HUES48 (cell line): ENCODE measurements around the gene GPSM1.

Source experiments
- H3K27ac ChIP-seq: one replicate; pipeline ENCODE4 v1.7.0; 2013; ENCODE audit warnings: low read depth, low read length, inconsistent platforms
- H3K27me3 ChIP-seq: 2 replicates; pipeline ENCODE4 v1.6.1; 2013; ENCODE audit warnings: mild to moderate bottlenecking, low read length; ENCODE audit not compliant: control insufficient read depth, insufficient read depth
- H3K36me3 ChIP-seq: 2 replicates; pipeline ENCODE4 v1.6.1; 2013; ENCODE audit warnings: low read length; ENCODE audit not compliant: control insufficient read depth, insufficient read depth
- H3K4me1 ChIP-seq: 2 replicates; pipeline ENCODE4 v1.6.1; 2013; ENCODE audit warnings: mild to moderate bottlenecking, low read length; ENCODE audit not compliant: control insufficient read depth, insufficient read depth
- H3K4me3 ChIP-seq: 2 replicates; pipeline ENCODE4 v1.5.1; 2013; ENCODE audit warnings: mild to moderate bottlenecking, low read depth, low read length
- H3K9ac ChIP-seq: 2 replicates; pipeline ENCODE4 v1.6.1; 2013; ENCODE audit warnings: mild to moderate bottlenecking, low read depth, low read length, moderate library complexity
- H3K9me3 ChIP-seq: 2 replicates; pipeline ENCODE4 v1.6.1; 2013; ENCODE audit warnings: low read length; ENCODE audit not compliant: control insufficient read depth, insufficient read depth

The GPSM1 gene

DNA sequence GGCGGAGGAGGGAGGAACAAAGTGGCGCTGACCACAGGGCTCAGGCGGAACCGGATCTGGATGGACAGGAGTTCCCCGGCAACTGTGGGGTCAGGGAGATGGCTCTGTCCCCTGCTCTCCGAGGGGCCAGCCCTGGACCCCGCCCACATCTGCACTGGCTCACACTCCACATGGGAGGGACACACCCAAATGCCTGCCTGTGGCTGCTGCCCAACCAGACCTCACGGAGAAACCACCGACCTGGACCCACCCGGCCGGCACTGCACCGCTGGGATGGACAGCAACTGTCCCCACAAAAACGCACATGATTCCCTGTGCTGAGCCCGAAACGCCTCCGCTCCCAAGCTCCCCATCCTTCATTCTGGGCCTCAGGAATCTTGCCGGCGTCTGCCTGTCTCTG is 28.2 kb upstream of the GPSM1 start:
- no peak overlapping the region for H3K9ac ChIP-seq
- H3K36me3 ChIP-seq: no peaks in the 10 kb centered on the region
- no peak overlapping the region for H3K4me3 ChIP-seq
- no peaks in the 10 kb centered on the region for H3K4me1 ChIP-seq
- H3K27me3 ChIP-seq: no peaks in the 10 kb centered on the region
- no peak overlapping the region for H3K27ac ChIP-seq
- H3K9me3 ChIP-seq: no peaks in the 10 kb centered on the region

DNA sequence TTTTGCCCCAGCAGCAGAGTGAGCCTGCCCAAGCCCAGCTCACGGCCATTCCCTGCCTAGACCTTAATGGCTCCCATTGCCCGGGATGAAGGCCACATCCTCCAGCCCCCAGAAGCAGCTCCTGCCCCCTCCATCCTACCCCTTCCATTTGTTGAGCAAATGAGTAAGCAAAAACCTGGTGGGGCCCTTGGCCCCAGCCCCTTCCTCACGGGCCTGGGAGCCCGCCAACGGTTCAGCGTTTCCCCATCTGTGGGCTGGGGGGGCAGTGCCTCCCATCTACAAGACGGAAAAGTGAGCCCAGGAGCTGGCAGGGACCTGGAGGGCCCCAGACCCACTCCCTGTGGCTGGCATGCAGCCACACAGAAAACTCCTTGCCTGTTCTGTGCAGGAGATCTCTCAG is 27.8 kb upstream of the GPSM1 start:
- no peaks in the 10 kb centered on the region for H3K27me3 ChIP-seq
- no peaks in the 10 kb centered on the region for H3K36me3 ChIP-seq
- H3K4me1 ChIP-seq: no peaks in the 10 kb centered on the region
- H3K4me3 ChIP-seq: no peak overlapping the region
- no peak overlapping the region for H3K9ac ChIP-seq
- no peak overlapping the region for H3K27ac ChIP-seq
- H3K9me3 ChIP-seq: no peaks in the 10 kb centered on the region

DNA sequence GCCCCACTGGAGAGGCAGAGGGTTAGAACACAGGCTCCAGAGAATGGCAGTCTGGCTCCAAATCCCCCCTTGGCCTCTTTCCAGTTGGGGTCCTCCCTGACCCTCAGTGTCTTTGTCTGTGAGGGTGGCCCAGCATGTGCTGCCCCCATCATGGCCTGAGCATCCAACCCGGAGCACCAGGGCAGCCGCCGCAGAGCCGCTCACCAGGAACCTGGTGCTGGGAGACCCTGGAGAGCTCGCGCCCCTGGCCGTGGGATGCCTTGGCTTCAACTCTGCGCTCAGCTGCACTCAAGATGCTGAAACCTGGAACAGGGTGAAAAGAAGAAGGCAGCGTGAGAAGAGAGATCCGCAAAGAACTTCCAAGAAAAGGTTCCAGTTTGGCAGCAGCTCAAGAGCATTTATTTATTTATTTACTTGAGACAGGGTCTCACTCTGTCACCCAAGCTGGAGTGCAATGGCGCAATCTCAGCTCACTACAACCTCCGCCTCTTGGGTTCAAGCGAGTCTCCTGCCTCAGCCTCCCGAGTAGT is 27.3 kb upstream of the GPSM1 start:
- H3K27ac ChIP-seq: no peak overlapping the region
- no peaks in the 10 kb centered on the region for H3K27me3 ChIP-seq
- H3K9ac ChIP-seq: no peak overlapping the region
- no peak overlapping the region for H3K4me3 ChIP-seq
- no peaks in the 10 kb centered on the region for H3K36me3 ChIP-seq
- H3K4me1 ChIP-seq: no peaks in the 10 kb centered on the region
- no peaks in the 10 kb centered on the region for H3K9me3 ChIP-seq

DNA sequence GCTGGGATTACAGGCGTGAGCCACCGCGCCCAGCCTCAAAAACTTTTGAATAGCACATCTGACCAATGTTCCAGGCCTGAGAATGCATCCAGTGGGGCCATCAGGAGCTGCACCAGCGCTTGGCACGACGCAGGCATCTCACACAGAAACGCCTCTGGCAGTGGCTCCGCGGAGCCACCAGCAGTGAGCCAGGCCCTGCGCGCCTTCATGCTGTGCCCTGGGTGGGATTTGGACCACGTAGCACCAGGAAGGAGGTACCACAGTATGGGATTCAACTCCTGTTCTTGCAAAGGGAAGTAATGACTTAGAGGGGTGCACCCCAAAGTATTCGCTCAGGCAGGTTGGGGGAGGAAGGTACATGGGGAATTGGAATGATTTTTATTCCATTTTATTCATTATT is 26.5 kb upstream of the GPSM1 start:
- H3K4me1 ChIP-seq: no peaks in the 10 kb centered on the region
- no peaks in the 10 kb centered on the region for H3K27me3 ChIP-seq
- H3K9ac ChIP-seq: no peak overlapping the region
- H3K4me3 ChIP-seq: no peak overlapping the region
- no peak overlapping the region for H3K27ac ChIP-seq
- no peaks in the 10 kb centered on the region for H3K9me3 ChIP-seq
- H3K36me3 ChIP-seq: no peaks in the 10 kb centered on the region

DNA sequence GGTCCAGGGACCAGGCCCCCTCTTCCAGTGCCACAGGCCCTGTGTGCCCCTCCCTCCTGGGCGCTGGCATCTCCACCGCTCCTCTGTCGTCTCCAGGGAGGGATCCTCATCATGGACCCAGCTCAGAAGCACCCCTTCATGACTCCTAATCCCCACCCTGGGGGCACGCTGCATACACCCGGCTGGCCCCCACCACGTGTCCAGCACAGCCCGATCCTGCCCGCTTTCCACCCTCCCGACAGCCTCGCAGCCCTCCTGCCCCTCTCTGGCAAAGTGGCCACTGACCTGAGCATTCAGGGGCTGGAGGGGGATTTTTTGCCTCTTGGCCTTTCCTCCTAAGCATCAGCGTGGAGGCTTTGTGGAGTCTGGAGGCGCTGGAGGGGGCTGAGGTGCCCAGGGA is 24.8 kb upstream of the GPSM1 start:
- Histone ChIP-seq H3K9ac (no peak overlapping the region), H3K36me3 (no peaks in the 10 kb centered on the region), H3K4me3 (no peak overlapping the region), H3K27ac (no peak overlapping the region), H3K4me1 (no peaks in the 10 kb centered on the region), H3K27me3 (no peaks in the 10 kb centered on the region), H3K9me3 (no peaks in the 10 kb centered on the region)

DNA sequence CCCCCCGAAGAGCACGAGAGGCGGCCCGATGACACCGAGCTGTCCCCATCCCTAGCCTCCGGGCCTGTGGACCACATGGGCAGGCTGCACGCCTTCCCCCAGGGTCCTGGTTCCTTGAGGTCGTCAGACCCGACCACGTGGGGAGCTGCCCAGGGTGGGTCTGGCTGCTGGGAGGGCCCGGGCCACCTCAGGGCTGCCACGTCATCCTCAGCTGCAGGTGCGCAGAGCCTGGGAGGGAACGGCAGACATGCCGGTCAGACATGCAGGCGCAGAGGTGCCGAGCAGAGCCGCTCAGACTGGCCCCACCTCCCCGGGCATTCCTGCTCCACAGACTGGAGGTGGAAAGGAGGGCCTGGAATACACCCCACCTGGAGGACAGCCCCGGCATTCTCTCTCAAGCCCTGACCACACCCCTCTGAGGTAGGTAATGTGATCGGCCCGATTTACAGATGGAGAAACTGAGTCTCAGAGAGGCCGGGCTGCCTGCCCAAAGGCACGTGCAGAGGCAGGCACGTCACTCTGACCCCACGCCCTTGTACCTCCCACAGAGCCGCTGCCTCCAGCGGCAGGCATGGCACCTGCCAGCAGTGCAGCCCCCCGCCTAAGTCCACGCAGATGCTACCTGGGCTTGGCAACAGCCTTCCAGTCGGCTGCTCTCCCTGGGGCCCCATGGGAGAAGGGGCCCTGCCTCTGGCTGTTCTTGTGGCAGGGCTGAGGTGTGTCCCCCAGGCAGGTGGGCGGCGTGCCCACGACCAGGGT is 24.1 kb upstream of the GPSM1 start:
- H3K27me3 ChIP-seq: no peaks in the 10 kb centered on the region
- H3K36me3 ChIP-seq: no peaks in the 10 kb centered on the region
- H3K4me1 ChIP-seq: no peaks in the 10 kb centered on the region
- no peak overlapping the region for H3K4me3 ChIP-seq
- H3K9me3 ChIP-seq: 0 out of 2 replicates have a peak, but pooled peaks cover 2% of the 10 kb centered on the region
- no peak overlapping the region for H3K9ac ChIP-seq
- no peak overlapping the region for H3K27ac ChIP-seq

DNA sequence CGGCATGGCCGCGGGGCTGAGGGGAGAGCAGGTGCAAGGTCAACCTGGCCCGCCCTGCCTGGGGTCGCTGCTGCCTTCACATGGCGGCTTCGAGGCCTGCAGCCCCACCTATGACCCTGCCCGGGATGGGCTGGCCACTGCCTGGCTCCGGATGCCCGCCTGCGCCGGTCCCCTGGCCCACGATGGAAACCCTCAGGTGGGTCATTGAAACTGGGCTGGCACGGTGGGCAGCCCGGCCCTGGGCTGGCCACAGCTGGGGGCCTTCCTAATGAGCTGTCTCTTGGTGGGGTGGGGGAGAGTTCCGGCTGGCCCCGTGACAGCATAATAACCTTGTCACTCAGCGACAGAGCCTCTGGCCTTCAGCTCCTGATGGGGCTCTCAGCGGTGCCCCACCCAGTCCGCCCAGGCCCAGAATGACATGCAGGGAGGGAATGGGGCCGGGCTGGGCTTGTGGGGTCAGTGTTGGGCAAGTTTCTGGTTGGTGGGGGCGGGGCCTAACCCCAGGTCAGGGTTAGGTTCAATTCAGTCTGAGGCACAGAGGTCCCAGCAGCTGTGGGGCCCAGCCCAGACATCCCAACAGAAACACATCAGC is 23.4 kb upstream of the GPSM1 start, which contains the start of gene CCDC187:
CCDC187 (minus strand) TSS at position 270 of the 592 bp plus-strand sequence; CDS start at position 6, 264 bp downstream.
- Histone ChIP-seq H3K4me3 (no peak within 1 kb of the TSS), H3K4me1 (no peaks in the 10 kb centered on the region), H3K36me3 (no peaks in the 10 kb centered on the region), H3K9ac (no peak within 1 kb of the TSS), H3K27ac (no peak within 1 kb of the TSS), H3K9me3 (0 out of 2 replicates have a peak, but pooled peaks cover 2% of the 10 kb centered on the region), H3K27me3 (no peaks in the 10 kb centered on the region)

DNA sequence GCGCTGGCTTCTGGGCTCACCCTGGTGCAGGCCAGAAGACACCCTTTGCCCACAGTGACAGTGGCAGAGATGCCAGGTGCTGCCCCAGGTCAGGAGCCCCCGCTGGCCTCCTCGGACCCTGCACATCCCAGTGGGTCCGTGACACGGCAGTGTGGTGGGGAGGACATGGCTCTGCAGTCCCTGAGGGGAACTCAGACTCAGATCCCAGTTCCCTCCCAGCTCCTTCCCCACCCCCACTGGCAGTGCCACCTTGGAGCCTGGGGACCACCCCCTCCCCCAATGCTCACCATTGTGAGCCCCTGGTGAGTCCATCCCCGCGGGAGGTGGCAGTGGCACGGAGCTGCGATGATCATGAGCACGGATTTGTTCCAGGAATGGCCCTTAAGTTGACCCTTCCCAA is 22.9 kb upstream of the GPSM1 start:
- no peaks in the 10 kb centered on the region for H3K4me1 ChIP-seq
- H3K27ac ChIP-seq: no peak overlapping the region
- no peaks in the 10 kb centered on the region for H3K27me3 ChIP-seq
- no peak overlapping the region for H3K9ac ChIP-seq
- H3K36me3 ChIP-seq: no peaks in the 10 kb centered on the region
- 0 out of 2 replicates have a peak, but pooled peaks cover 2% of the 10 kb centered on the region for H3K9me3 ChIP-seq
- H3K4me3 ChIP-seq: no peak overlapping the region

DNA sequence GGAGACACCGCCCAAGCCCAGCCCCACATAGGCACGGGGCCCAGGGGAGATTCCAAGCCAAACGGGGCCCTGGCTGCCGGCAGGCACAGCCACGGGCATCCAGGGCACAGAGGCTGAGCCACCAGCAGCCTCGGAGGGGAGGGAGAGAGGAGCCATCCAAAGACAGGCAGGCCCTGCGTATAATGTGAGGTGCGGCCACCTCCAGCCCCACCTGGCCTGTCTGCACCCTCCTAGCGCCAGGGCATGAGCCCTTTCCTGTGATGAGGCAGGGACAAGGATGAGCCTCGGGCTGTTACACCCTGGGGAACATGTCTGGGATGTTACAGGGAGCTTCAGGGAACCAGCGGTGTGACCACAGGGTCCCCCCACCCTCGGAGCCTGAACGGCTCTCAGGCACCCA is 22.4 kb upstream of the GPSM1 start:
- Histone ChIP-seq H3K27me3 (no peaks in the 10 kb centered on the region), H3K4me3 (no peak overlapping the region), H3K4me1 (no peaks in the 10 kb centered on the region), H3K9me3 (0 out of 2 replicates have a peak, but pooled peaks cover 2% of the 10 kb centered on the region), H3K9ac (no peak overlapping the region), H3K36me3 (no peaks in the 10 kb centered on the region), H3K27ac (no peak overlapping the region)

DNA sequence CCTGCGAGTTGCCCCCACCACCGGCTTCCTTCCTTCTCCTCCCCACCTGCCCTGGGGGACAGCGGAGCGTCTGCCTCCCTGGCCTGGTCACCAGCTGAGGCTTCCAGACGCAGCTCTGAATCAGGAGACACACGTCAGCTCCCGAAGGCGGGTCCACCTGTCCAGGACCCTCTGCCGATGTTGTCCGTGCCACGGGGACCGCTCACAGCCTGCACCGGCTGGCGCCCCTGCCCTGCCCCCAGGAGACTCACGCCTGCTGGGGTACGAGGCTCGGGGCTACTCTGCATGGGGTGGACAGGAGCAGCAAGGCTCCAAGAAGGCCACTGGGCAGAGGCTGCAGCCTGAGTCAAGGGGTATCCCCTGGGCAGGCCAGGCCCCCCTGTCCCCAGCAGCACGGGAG is 21.5 kb upstream of the GPSM1 start:
- Histone ChIP-seq H3K9me3 (0 out of 2 replicates have a peak, but pooled peaks cover 2% of the 10 kb centered on the region), H3K9ac (no peak overlapping the region), H3K36me3 (no peaks in the 10 kb centered on the region), H3K4me3 (no peak overlapping the region), H3K27me3 (no peaks in the 10 kb centered on the region), H3K4me1 (no peaks in the 10 kb centered on the region), H3K27ac (no peak overlapping the region)
